Limb (tissue), 2 donors: Measurements from ENCODE around the gene GPRC5D.

Experiments used
- DNase-seq, 2 donors: peaks; one replicate each; pipeline ENCODE4 v3.0.0-alpha.2; 2016; ENCODE audit errors: extremely low spot score in 2 of 2

GPRC5D gene

DNA sequence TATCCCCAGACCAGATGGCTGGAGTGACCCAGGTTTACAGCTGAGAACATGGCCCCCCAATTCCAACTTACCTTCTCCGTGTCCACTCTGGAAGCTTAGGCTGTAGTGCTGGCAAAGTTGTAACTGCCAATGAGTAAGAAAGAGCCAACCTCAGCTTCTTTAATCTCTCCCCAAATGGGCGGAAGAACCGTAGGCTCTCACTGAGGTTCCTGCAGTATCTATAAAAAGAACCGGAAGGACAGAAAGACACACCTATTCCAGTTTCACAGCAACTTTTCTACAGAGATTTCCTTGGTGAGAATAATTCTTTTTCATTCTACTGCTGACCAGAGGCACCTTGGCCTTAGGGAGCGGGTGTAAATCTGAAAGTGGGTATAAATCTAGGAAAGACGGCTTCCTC is at the start of gene GPRC5D:
Gene GPRC5D, minus strand, starts transcription at position 135 of the 400 bp plus-strand sequence. CDS start 1,786 bp downstream, outside the sequence.
- DNase-seq: no peak

DNA sequence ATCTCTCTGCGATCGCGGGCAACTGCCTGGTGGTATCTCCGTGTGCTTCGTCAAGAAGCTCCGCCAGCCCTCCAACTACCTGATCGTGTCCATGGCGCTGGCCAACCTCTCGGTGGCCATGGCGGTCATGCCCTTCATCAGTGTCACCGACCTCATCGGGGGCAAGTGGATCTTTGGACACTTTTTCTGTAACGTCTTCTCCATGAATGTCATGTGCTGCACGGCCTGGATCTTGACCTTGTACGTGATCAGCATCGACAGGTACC is 49.7 kb upstream of the GPRC5D start:
- DNase-seq: no peak

DNA sequence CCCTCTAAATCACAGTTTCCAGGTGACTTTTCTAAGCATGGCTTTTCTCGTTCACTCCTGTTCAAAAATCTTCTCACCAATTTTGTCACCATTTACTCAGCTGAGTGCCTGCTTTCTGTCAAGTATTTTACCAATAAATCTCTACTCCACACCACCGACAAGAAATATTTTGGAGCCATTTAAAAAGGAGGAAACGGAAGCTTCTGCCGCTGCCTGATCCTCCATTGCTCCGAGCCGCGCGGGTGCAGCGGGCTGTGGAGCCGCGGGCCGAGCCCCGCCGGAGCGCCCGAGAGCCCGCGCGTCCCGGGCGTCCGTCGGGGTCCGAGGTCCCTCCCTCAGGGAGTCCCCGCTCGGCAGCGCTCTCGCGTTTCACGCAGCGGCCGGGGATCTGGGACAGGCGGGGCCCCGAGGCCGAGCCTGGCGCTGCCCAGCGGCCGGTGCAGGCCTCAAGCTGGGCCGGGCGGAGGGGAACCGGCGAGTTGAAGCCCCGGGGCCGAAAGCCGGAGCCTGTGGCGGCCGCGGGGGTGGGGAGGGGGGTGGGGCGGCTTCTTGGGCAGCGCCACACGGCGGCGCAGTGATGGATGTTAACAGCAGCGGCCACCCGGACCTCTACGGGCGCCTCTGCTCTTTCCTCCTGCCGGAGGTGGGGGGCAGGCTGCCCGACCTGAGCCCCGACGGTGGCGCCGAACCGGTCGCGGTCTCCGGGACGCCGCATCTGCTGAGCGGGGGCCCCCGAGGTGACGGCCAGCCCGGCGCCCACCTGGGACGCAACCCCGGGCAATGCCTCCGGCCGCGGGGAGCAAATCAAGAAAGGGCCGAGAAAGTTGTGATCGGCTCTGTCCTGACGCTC is 49.2 kb upstream of the GPRC5D start:
- DNase-seq: peak; percentile 36 to 83

DNA sequence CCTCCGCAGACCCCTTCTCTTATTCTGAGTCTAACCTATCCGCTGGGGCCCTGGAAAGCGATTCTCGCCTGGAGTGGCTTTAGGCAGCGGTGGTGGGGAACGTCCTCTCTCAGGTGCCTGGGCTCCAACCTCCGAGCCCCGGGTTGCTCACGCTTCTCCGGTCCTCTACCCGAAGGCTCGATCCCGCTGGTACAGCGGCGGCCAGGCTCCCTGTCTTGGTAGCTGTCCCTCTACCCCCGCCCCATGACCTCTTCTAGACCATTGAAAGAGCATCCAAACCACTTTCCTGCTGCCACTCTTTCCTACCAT is 48.6 kb upstream of the GPRC5D start:
- DNase-seq: no peak

DNA sequence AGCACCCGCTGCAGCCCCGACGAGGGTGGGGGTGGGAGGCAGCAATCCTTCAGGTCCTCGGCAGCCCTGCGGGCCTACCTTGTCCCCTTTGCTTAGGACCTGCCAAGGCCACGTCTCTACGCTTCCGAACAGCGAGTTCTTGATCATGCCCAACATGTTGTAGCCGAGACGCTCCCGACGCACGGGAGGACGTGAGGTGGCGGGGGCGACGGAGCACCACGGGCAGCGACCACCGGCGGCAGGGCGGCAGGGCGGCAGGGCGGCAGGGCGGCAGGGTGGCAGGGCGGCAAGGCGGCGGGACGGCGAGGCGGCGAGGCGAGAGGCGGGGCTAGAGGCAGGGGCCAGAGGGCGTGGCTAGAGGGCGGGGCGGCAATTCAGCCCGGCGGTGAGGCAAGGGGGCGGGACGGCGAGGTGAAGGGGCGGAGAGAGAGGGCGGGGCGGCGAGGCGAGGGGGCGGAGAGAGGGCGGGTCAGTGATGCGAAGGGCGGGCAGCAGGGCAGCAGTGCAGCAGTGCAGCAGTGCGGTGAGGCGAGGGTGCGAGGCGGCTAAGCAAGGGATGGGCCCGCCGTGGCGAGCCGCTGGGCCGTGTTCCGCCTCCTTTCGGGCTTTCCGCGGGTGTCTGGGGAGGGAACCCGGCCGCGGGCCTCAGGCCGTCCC is 48.1 kb upstream of the GPRC5D start, which contains the start of gene HEBP1:
Gene HEBP1, minus strand, starts transcription at position 307 of the 657 bp plus-strand sequence. Its CDS starts 151 bp downstream, at position 156.
- DNase-seq: peak; percentile 93 to 99

DNA sequence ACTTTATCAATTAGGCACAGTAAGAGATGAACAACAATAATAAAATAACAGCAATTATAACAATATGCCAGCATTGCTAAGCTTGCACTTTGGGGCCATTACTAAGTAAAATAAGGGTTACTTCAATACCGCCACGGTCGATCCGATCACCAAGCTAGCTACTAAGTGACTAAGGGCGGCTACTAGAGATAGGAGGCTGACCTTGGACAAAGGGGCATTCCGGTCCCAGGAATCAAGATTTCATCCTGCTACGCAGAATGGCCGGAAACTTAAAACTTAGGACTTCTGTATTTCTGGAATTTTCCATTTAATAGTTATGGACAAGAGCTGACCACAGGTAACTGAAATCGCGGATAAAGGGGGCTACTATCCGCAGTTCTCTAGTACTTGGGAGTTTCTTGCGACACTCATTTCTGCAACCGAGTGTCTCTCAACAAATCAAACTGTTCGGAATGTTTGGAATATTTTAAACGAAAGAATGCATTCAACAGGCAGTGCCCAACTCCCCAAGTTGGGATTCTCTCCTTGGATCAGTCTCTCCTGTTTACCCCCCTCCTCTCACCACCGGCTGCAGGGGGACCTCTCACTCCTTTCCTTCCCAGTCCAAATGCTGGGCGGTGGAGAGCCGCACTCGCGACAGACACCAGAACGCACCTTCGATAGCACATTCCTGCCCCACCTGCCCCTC is 47.4 kb upstream of the GPRC5D start:
- peak in 1 of 2 donors; percentile 41 for DNase-seq

DNA sequence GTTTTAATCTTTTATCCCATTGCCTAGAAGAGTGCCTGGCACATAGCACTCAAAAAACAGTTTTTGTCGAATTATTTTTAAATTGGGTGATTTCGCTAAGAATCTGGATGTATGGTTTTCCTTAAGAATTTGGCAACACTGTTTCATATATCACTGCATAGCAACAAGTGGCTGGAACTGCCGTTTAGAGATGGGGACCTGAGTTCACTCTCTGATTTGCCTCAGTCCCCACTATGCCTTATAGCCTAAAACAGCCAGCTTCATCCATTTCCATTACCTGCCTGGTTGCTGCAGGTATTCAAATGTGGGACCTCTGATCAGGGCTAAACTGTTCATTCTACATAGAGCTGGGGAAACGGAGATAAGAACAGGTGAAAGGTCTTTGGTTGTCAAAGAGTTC is 46.3 kb upstream of the GPRC5D start:
- DNase-seq: no peak

DNA sequence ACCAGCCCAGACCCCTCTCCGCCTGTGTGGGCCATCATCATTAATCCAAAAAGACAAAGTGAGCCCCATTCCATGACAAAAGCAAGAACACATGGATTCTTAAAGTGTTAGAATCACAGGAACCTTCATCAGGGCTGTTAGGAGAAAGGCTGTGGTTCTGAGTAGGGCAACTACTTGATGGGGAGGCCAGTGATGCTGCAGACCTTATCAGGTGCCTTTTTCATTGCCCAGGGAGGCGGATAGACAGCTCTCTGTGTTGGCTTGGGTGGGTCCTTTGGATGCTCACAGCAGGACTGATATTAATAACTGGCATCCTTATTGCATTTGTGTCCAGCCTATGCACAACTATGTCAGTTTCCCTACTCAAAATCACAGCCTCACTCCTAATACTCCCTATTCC is 45.8 kb upstream of the GPRC5D start:
- DNase-seq: no peak

DNA sequence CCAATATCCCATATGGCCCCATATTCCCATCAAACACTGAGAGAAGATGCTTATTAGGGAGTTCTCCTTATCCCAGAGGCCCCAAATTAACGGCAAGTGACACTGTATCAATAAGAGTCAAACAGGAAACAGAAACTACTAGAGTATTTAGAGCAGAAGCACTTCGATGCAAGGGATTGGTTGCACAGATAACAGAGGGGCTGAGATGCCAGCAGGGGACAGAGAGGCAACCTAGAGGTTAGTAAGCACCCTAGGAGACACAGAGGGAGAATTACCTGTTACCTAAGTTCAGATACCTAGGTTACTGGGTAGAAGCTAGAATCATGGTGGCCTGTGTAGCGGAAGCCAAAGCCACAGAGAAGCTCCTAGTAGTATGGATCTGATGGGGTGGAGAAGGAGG is 45.2 kb upstream of the GPRC5D start:
- DNase-seq: no peak

DNA sequence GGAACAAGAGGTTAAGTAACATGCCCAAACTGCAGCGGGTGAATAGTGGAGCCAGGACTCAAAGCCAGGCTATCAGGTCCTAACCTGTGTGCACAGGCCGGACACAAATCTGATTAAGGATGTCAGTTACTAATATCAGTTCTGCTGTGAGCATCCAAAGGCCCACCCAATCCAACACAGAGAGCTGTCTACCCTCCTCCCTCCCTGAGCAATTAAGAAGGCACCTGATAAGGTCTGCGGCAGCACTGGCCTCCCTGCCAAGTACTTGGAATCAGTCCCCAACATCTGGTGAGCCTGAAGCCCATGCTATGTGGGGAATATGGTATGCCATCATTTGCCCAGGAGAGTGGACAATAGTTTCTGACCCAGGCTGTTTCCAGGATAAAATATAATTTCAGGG is 44.2 kb upstream of the GPRC5D start:
- no peak for DNase-seq

DNA sequence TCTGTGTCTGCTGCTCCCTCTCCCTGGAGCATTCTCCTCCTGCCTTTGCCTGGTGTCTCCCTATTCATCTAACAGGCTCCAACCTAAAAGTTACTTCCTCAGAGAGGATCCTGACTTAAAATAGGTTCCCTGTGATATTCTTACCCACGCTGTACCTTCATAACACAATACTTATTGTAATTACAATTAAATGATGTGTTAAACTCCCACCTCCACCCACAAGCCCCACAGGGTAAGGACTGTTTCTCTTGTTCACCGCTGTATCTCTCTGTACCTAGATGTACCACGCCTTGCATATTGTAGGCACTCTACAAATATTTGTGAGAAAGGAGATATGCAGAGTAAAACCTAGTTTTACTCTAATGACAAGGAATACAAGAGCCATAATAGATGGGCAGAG is 43.1 kb upstream of the GPRC5D start:
- no peak for DNase-seq

DNA sequence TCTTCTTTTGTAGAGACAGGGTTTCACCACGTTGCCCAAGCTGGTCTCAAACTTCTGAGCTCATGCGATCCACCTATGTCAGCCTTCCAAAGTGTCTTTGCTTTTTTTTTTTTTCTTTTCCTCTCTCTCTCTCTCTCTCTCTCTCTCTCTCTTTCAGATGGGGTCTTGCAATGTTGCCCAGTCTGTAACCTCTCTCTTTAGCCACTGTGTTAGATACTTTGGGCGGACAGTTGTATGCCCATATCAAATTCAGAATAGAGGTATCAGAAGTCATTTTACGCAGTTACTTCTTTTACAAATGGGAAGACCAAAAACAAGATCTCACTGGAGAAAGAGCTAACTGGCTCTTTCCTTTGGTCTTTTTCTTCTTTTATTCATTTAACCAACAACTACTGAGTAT is 41.4 kb upstream of the GPRC5D start:
- no peak for DNase-seq

DNA sequence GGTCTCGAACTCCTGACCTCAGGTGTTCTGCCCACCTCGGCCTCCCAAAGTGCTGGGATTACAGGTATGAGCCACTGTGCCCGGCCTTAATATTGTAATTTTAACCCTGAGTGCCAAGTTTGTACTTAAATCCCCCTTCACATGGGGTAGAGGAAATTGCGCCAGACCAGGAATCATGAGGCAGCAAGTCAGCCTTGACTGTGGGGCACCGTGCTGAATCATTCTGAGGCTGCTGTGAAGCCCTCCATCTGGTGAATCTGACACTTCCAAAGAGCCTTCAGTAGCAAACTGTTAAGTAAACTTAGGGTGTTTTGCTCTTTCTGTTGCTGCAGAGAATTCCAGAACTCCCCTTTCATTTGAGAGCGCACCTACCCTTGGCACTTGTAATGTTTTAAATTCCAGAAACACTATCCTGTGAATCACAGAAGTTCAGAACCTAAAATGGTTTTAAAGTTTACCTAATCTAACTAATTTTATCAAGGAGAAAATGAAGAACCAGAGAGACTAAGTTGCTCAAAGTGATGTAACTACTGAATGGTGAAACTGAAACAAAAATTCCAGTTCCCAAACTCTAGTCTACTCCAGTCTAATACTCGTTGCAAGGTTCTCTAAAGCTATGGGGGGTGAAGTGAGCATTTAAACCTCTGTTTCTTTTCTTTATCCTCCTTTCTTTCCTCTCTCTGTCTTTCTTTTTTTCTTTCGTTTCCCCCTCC is 40.6 kb upstream of the GPRC5D start:
- DNase-seq: no peak

DNA sequence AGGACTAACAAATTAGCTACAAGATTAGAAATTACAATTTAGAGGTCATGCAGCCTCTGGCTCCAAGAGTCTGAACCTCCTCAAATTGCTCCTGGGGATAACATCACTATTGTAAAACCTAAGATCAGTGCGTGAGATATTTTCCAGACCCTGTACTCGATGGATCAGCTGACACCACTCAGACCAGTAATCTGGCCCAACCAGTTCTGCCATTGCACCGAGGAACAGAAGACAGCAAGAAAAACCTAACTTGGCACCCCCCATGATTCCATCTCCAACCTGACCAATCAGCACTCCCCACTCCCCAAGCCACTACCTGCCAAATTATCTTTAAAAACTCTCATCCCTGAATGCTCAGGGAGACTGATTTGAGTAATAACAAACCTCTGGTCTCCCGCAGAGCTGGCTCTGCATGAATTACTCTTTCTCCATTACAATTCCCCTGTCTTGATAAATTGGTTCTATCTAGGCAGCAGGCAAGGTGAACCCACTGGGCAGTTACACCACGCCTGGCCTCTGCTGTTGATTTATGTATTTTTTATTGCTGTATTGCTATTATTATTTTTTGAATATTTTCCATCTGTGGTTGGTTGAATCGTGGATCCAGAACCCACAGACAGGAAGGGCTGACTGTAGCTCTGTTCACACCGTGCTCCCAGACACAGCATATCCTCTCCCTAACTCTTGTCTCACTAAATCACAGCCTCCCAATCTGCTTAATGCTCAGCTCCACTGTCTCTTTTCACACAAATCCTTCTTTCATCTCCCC is 38.9 kb upstream of the GPRC5D start:
- DNase-seq: no peak

DNA sequence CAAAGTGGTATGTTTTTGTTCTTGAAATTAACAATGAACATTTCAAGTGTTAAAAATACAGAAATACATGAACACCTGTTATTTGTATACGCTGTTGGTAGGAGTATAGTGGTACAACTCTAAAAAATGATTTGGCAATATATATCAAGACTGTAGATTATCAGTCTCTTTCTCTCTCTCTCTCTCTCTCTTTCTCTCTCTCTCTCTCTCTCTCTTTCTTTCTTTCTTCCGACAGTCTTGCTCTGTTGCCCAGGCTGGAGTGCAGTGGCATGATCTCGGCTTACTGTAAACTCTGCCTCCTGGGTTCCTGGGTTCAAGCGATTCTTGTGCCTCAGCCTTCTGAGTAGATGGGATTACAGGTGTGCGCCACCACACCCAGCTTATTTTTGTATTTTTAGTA is 35.5 kb upstream of the GPRC5D start:
- DNase-seq: no peak

DNA sequence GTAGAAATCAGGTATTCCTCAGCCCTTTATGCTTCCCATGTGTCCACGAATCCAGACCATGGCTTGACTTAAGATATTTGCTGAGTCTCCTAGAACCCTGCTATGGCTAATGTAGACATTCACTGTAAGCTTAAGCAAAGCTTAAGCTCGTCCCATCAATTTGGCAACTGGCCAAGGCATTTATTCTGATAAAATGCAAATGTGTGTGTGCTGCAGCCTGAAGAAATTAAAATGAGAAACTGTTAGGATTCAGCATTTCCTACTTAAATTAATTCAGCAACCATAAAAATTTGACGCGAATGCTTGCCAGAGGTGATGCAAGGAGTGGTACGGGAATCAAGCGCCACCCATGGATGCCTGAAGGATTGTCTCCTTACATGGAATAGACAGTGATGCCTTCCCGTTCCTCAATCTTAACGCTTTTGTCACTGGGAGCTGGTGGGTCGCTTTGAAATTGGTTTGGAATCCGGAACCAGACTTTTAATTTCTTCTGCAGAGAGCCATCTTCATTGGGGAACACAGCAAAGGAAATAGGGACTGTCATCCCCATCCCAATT is 34.9 kb upstream of the GPRC5D start:
- no peak for DNase-seq

DNA sequence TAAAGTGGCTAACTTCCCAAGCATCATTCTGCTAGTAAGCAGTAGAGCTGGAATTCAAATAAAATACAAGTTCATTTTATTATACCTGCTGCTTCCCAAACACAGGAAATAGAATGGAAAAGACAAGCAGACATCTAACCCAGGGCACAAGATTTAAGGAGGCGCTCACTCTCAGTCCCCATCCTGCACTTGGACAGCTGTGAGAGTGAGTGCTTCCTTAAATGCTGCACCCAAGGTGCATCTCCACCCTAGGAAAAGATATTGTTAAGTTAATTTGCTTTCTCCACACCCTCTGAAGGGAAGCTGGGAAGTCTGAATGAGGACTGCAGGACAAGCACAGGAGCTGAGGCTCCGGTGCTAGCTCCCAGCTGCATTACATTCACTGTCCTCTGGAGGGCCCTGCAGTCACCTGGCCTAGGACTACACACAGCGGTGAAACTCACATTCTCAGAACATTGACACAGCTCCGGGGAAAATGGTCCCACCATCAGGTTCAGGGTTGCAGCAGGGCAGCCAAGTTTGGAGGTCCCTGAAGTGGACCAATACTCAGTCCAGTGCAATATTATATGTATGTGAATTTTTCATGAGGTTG is 33.9 kb upstream of the GPRC5D start:
- no peak for DNase-seq

DNA sequence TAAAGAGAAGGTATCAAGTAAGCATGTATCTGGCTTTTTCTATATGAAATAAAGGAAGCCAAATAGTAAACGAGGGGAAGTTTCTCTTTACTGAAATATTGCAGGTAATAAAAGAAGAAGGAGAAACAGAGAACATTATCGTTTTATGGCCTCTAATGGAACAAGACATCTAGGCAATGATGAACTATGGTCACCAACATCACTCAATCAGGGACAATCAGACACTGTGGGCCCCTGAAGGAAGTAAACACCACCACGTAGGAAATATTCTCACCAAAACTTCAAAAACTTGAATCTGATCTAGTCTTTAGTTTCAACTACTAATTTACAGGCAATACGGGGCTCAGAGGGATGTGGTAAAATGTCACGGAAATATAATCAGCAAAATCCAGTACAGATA is 32.2 kb upstream of the GPRC5D start:
- no peak for DNase-seq

DNA sequence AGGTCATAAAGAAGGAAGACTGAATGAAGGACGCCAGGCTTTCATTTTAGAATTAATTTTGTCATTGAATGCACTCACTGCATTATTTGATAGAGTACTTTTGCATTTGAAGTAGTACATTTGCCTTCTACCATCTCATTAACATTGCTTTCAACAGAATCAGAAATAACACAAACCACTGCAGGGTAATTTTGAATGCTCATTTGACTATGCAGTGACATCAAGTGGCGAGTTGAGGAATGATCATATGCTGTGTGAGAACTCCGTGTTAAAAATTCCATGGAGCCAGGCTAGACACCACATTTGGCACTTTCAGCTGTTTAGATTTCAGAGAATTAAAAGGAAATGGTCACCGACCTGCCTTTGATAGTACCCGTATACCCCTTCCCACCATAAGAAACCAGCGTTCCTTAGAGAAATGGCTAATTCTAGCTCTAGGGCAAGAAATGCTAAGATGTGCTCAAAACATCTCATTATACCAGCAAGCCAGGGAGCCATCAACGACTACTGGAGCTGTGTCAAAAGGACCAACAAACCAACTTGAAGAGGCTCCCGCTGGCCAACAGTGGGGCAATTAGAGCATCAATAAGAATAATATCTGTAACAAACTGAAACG is 31.6 kb upstream of the GPRC5D start:
- peak in 1 of 2 donors; percentile 53 for DNase-seq

DNA sequence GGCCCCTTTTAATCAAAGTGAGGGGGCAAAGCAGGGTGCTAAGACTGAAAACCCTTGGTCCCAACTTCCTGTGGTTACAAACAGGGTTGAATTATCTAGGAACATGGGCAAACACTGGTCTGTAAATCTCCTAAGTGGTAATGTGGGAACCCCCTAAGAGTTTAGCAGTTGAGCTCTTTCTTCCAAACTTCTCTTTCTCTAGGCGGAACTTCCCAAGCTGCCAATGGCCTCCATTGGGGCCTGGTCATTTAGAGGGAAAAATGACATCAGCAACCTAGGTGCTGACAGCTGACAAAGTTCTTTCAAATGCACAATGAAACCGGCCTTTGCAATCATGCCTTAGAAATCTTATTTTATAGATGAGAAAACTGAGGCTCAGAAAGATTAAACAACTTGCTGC is 30.4 kb upstream of the GPRC5D start:
- DNase-seq: no peak
